ENCODE results near the gene ALDH4A1.

- no peak for TF ChIP-seq TCF12 (IDR thresholded peaks at IDR 0.05; ENCODE audit: low read depth)
- no peak for TF ChIP-seq CREB1 (IDR thresholded peaks at IDR 0.05; ENCODE audit: low read depth)
- TF ChIP-seq EP300 (IDR thresholded peaks at IDR 0.05; ENCODE audit: borderline replicate concordance), result no peak
- TF ChIP-seq TAF1 (IDR thresholded peaks at IDR 0.05; ENCODE audit: low read depth), result no peak
- no peak for TF ChIP-seq RAD21 (IDR thresholded peaks at IDR 0.05; ENCODE audit: low read depth)
- no peak for TF ChIP-seq MAX (IDR thresholded peaks at IDR 0.05)
- TF ChIP-seq USF1 (IDR thresholded peaks at IDR 0.05), result no peak
- TF ChIP-seq REST (IDR thresholded peaks at IDR 0.05; ENCODE audit: low read depth), result no peak
- no peak for TF ChIP-seq NFIC (IDR thresholded peaks at IDR 0.05)
- TF ChIP-seq FOXM1 (IDR thresholded peaks at IDR 0.05; ENCODE audit: borderline replicate concordance, low read depth), result no peak
- no peak for TF ChIP-seq CEBPB (IDR thresholded peaks at IDR 0.05)
- no peak for TF ChIP-seq EGR1 (IDR thresholded peaks at IDR 0.05)
- TF ChIP-seq YY1 (IDR thresholded peaks at IDR 0.05; ENCODE audit: low read depth), result no peak
- no peak for TF ChIP-seq TEAD4 (IDR thresholded peaks at IDR 0.05)
These were observed 37.3 kb upstream of the ALDH4A1 start for GRCh38 chr1:18939398-18940302.
